Measurements from ENCODE around the gene TARS3. TPM values are rescaled to one million over a fixed set of nuclear protein-coding genes. Genes with fewer than 3 reads are reported as not detected.

The TARS3 gene
- polyA plus RNA-seq, 2 of the 4 experiments (the other 2 are of a cell fraction), result 6.7 to 9.5 TPM

GRCh38 chr15:101611580-101612299 is 112.5 kb downstream of the TARS3 start:
- ATAC-seq (no peak), DNase-seq (ENCODE audit: low read depth in 1 of 2, low spot score in 1 of 2) (no peak), FAIRE-seq (no peak)
- POLR2A ChIA-PET, result no interaction called here
- Histone ChIP-seq H3K4me2 (no peak overlapping the region), H3K9me3 (no peaks in the 10 kb centered on the region), H3K27ac (no peak overlapping the region), H3K4me3 (no peak overlapping the region), H3K4me1 (peaks cover 13% of the 10 kb centered on the region)
- CTCF ChIA-PET, result interaction anchor here (0.6 to 2.1 kb wide), 2 partner anchors 30 to 522 kb away, joined by 3 to 9 read pairs; no protein-coding TSS in a partner anchor
- TF ChIP-seq FOSL2 (IDR thresholded peaks at IDR 0.05) (no peak), FOSL2 (CRISPR knock-in tag; IDR thresholded peaks at IDR 0.05) (no peak), POLR2A (IDR thresholded peaks at IDR 0.05; ENCODE audit: low read length) (no peak)
- 77% methylated on average over 10 of the region's 10 CpGs for WGBS (ENCODE audit: missing lambda C conversion rate)

GRCh38 chr15:101611007-101611406 is 113.3 kb downstream of the TARS3 start:
- H3K27ac ChIP-seq, result no peak overlapping the region
- ChIA-PET POLR2A (no interaction called here), CTCF (interaction anchor here (2.1 kb wide), 1 partner anchor 30 kb away, joined by 9 read pairs; no protein-coding TSS in a partner anchor)
- WGBS (ENCODE audit: missing lambda C conversion rate), result 74% methylated on average over 14 of the region's 15 CpGs
- DNase-seq (ENCODE audit: low read depth in 1 of 2, low spot score in 1 of 2) (no peak), FAIRE-seq (no peak), ATAC-seq (no peak)
- H3K4me2 ChIP-seq, result no peak overlapping the region
- peaks cover 5% of the 10 kb centered on the region for H3K4me1 ChIP-seq
- H3K9me3 ChIP-seq, result no peaks in the 10 kb centered on the region
- no peak overlapping the region for H3K4me3 ChIP-seq
- TF ChIP-seq ZNF302 (CRISPR knock-in tag; IDR thresholded peaks at IDR 0.05), result no peak
- TF ChIP-seq ZFP36 (IDR thresholded peaks at IDR 0.05; ENCODE audit: borderline replicate concordance, partially characterized antibody), result no peak
- TF ChIP-seq POLR2AphosphoS2 (conservative IDR thresholded peaks at IDR 0.05; ENCODE audit: low read length), result no peak
- no peak for TF ChIP-seq HDAC2 (IDR thresholded peaks at IDR 0.05)
- no peak for TF ChIP-seq CBX2 (IDR thresholded peaks at IDR 0.05; ENCODE audit: borderline replicate concordance, low read depth)
- no peak for TF ChIP-seq BHLHE40 (IDR thresholded peaks at IDR 0.05; ENCODE audit: low read depth, low read length)
- no peak for TF ChIP-seq CTCF (IDR thresholded peaks at IDR 0.05)
- no peak for TF ChIP-seq CHD4 (IDR thresholded peaks at IDR 0.05; ENCODE audit: borderline replicate concordance)
- TF ChIP-seq RARB (CRISPR knock-in tag; IDR thresholded peaks at IDR 0.05), result no peak
- TF ChIP-seq ELK1 (IDR thresholded peaks at IDR 0.05; ENCODE audit: low read depth, low read length), result no peak
- no peak for TF ChIP-seq EHF (CRISPR knock-in tag; IDR thresholded peaks at IDR 0.05)
- no peak for TF ChIP-seq NR3C1 (IDR thresholded peaks at IDR 0.05)
- TF ChIP-seq RNF2 (IDR thresholded peaks at IDR 0.05; ENCODE audit: borderline replicate concordance, low read depth), result no peak
- no peak for TF ChIP-seq GATA3 (IDR thresholded peaks at IDR 0.05; ENCODE audit: borderline replicate concordance)
- TF ChIP-seq JUN (IDR thresholded peaks at IDR 0.05), result no peak
- TF ChIP-seq HMGXB4 (CRISPR knock-in tag; IDR thresholded peaks at IDR 0.05; ENCODE audit: borderline replicate concordance), result no peak
- TF ChIP-seq ZC3H11A (IDR thresholded peaks at IDR 0.05), result no peak
- TF ChIP-seq ESRRA (IDR thresholded peaks at IDR 0.05; ENCODE audit: borderline replicate concordance, low read length), result no peak

Data from A549 (cell line).